MCF 10A (cell line): ENCODE measurements around the gene AHNAK2. TPM values are rescaled to one million over a fixed set of nuclear protein-coding genes. Genes with fewer than 3 reads are reported as not detected.

Experiments
- BruUV-seq: library from RNA; stranded (reverse); fragments of 400-500 nt; replicated peaks from 2 replicates; lab custom pipeline; 2021; lab: Mats Ljungman, UMichigan
- CTCF ChIA-PET: fragments of 300-600 bp; sonication (Branson Sonifier 250); formaldehyde crosslinking; extraction: SDS; loops from one replicate; lab custom pipeline; 2021; ENCODE audit warnings: antibody characterized with exemption, inconsistent platforms; lab: Yijun Ruan, JAX
- POLR2A ChIA-PET: fragments of 300-600, 350-650 bp; sonication (Branson Sonifier 250); formaldehyde crosslinking; extraction: SDS; loops from one replicate; lab custom pipeline; 2020; ENCODE audit warnings: antibody characterized with exemption, inconsistent platforms; lab: Yijun Ruan, JAX
- DNase-seq: peaks from one replicate; pipeline ENCODE4 v3.0.0-alpha.2; 2018; ENCODE audit not compliant: unreplicated experiment
- H3K27ac Mint-ChIP-seq: one replicate; pipeline ENCODE4 v1.8.0; 2022; ENCODE audit warnings: mild to moderate bottlenecking, low read depth, mixed read lengths; ENCODE audit not compliant: unreplicated experiment
- H3K27me3 Mint-ChIP-seq: one replicate; pipeline ENCODE4 v1.8.0; 2022; ENCODE audit warnings: mixed read lengths; ENCODE audit not compliant: insufficient read depth, unreplicated experiment
- H3K36me3 Mint-ChIP-seq: one replicate; pipeline ENCODE4 v1.8.0; 2022; ENCODE audit warnings: mild to moderate bottlenecking, moderate library complexity, mixed read lengths; ENCODE audit not compliant: insufficient read depth, unreplicated experiment
- H3K4me1 Mint-ChIP-seq: one replicate; pipeline ENCODE4 v1.8.0; 2022; ENCODE audit warnings: mixed read lengths; ENCODE audit not compliant: insufficient read depth, unreplicated experiment
- H3K4me3 Mint-ChIP-seq: one replicate; pipeline ENCODE4 v1.8.0; 2022; ENCODE audit warnings: mild to moderate bottlenecking, moderate library complexity, mixed read lengths; ENCODE audit not compliant: unreplicated experiment
- H3K9me3 Mint-ChIP-seq: one replicate; pipeline ENCODE4 v1.8.0; 2022; ENCODE audit warnings: mixed read lengths; ENCODE audit not compliant: unreplicated experiment
- CTCF ChIP-seq: fragments of 200-600 bp; IDR thresholded peaks from one replicate; pipeline ENCODE4 v1.8.0; 2022; ENCODE audit warnings: antibody characterized with exemption, mild to moderate bottlenecking; ENCODE audit not compliant: unreplicated experiment
- intact Hi-C: fragments of 100-400 bp; cut with micrococcal nuclease; formaldehyde crosslinking; loops from 2 replicates; pipeline ENCODE4 v1.14.1; 2022
- total RNA-seq: library from RNA; stranded (reverse); gene quantifications from 2 replicates; pipeline ENCODE4 v1.2.3, GENCODE V29; 2022

The AHNAK2 gene
- total RNA-seq, 1 experiment from 2014 or later, result 218 TPM

- no peak for DNase-seq
- intact Hi-C loops, result no loop called here
- POLR2A ChIA-PET, result interaction anchor here (0.8 to 1.1 kb wide), 2 partner anchors 8 to 13 kb away, joined by 3 to 6 read pairs; no protein-coding TSS in a partner anchor
- no peaks in the 10 kb centered on the region for H3K4me1 Mint-ChIP-seq
- no peaks in the 10 kb centered on the region for H3K9me3 Mint-ChIP-seq
- H3K27me3 Mint-ChIP-seq, result no peaks in the 10 kb centered on the region
- TF ChIP-seq CTCF, result no peak
- H3K36me3 Mint-ChIP-seq, result peaks cover 33% of the 10 kb centered on the region
- no peak overlapping the region for H3K4me3 Mint-ChIP-seq
- no peak overlapping the region for H3K27ac Mint-ChIP-seq
- BruUV-seq, result no TSS peak
- CTCF ChIA-PET, result no interaction called here
Observed at GRCh38 chr14:105005929-105006830, 28.0 kb upstream of the AHNAK2 start.

DNA sequence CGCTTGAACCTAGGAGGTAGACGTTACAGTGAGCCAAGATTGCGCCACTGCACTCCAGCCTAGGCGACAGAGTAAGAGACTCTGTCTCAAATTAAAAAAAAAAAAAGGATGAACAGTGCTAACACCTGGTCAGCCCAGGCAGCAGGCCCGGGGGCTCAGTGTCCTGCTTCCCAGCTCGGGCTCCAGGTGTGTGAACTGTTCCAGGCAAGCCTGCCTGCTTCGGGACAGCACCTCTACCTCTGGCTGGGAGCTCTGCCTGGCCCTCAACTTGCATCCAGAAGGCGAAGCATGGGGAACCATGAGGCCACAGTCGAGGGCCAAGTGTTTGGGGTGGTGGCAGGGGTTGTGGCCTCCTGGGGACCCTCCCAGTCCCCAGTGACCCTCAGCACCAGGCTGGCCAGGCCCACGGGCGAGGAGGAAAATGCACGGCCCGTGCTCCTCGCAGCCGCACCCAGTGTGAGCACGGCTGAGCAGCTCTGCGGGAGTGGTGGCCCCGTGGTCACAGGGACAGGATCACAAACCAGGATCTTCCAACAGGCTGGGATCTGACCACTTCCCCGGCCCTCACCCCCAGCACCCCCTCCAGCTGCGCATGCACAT is 27.3 kb upstream of the AHNAK2 start:
- no peaks in the 10 kb centered on the region for H3K4me1 Mint-ChIP-seq
- CTCF ChIA-PET, result interaction anchor here (1.2 kb wide), 1 partner anchor 30 kb away, joined by 6 read pairs; no protein-coding TSS in a partner anchor

DNA sequence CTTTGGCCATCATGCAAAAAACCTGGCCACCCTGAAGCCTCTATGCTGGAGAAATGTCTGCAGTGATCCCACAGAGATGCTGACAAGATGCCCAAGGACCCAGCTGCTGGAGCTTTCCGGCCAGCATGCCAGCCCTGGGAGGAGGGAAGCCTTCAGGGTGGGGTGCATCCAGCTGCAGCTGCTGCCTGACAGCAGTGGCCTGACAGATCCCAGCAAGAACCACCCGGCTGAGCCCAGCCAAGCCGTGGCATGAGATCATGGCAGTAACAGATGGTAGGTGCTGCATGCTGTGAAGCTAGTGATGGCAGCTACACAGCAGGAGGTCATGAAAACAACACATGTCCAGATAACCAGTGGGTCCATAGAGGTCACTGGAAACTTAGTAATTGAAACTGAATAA is 21.2 kb upstream of the AHNAK2 start:
- POLR2A ChIA-PET, result interaction anchor here (0.9 to 1.0 kb wide), 2 partner anchors 20 to 88 kb away, joined by 3 to 5 read pairs; no protein-coding TSS in a partner anchor
- no peak for TF ChIP-seq CTCF
- intact Hi-C loops, result no loop called here
- BruUV-seq, result no TSS peak
- CTCF ChIA-PET, result interaction anchor here (1.2 kb wide), 1 partner anchor 47 kb away, joined by 5 read pairs; no protein-coding TSS in a partner anchor
- no peaks in the 10 kb centered on the region for H3K9me3 Mint-ChIP-seq
- H3K4me3 Mint-ChIP-seq, result no peak overlapping the region
- H3K4me1 Mint-ChIP-seq, result no peaks in the 10 kb centered on the region
- no peak for DNase-seq
- H3K27me3 Mint-ChIP-seq, result no peaks in the 10 kb centered on the region
- H3K36me3 Mint-ChIP-seq, result peaks cover 6% of the 10 kb centered on the region
- H3K27ac Mint-ChIP-seq, result no peak overlapping the region

More for the DNA sequence above, 27.3 kb upstream of the AHNAK2 start:
- no peak overlapping the region for H3K4me3 Mint-ChIP-seq
- no peak overlapping the region for H3K27ac Mint-ChIP-seq
- no peak for TF ChIP-seq CTCF
- no peak for DNase-seq
- peaks cover 25% of the 10 kb centered on the region for H3K36me3 Mint-ChIP-seq
- intact Hi-C loops, result no loop called here
- no TSS peak for BruUV-seq
- H3K27me3 Mint-ChIP-seq, result no peaks in the 10 kb centered on the region
- POLR2A ChIA-PET, result interaction anchor here (0.8 to 1.6 kb wide), 4 partner anchors 11 to 29 kb away, joined by 3 to 7 read pairs (median 4); no protein-coding TSS in a partner anchor
- H3K9me3 Mint-ChIP-seq, result no peaks in the 10 kb centered on the region

- ChIA-PET POLR2A (interaction anchor here (0.9 to 1.0 kb wide), 2 partner anchors 21 to 89 kb away, joined by 3 to 5 read pairs; no protein-coding TSS in a partner anchor), CTCF (interaction anchor here (0.6 to 0.7 kb wide), 2 partner anchors 18 to 305 kb away, joined by 3 read pairs; no protein-coding TSS in a partner anchor)
- peaks cover 6% of the 10 kb centered on the region for H3K36me3 Mint-ChIP-seq
Observed at GRCh38 chr14:104998801-104999200, 20.6 kb upstream of the AHNAK2 start.

More at GRCh38 chr14:104998801-104999200, 20.6 kb upstream of the AHNAK2 start:
- Mint-ChIP-seq H3K4me1 (no peaks in the 10 kb centered on the region), H3K4me3 (no peak overlapping the region), H3K9me3 (no peaks in the 10 kb centered on the region), H3K27ac (no peak overlapping the region), H3K27me3 (no peaks in the 10 kb centered on the region)
- intact Hi-C loops, result no loop called here
- no peak for DNase-seq
- TF ChIP-seq CTCF, result no peak
- BruUV-seq, result no TSS peak
